ENCODE results near the gene COX19.

Gene COX19

DNA sequence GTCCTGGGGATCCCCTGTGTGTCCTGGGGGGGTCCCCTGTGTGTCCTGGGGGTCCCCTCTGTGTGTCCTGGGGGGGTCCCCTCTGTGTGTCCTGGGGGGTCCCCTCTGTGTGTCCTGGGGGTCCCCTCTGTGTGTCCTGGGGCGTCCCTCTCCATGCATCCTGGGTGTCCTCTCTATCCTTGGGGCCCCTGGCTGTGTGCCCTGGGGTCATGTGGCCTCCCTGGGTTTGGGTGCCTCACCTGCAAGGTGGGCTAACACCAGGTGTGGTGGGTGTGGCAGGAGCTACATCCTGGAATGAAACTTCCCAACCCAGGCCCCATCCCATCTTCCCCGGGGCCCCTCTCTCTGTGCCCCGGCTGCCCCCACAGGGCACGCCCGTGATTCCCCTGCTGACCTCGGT, 12.6 kb upstream of the COX19 start:
- Histone ChIP-seq H3K79me2 (ENCODE audit: insufficient read depth, low read length) (no peaks in the 10 kb centered on the region), H4K20me1 (ENCODE audit: insufficient read depth, low read length) (peaks cover 2% of the 10 kb centered on the region; the same call in 1 of the 2 replicates), H3K4me1 (ENCODE audit: insufficient read depth, low read length) (peaks cover 2% of the 10 kb centered on the region), H2AFZ (ENCODE audit: low read depth, low read length) (no peak overlapping the region), H3K27me3 (ENCODE audit: insufficient read depth, low read length, poor library complexity) (no peaks in the 10 kb centered on the region), H3K36me3 (ENCODE audit: insufficient read depth, low read length) (no peaks in the 10 kb centered on the region), H3K9ac (ENCODE audit: low read depth, low read length) (no peak overlapping the region), H3K4me3 (ENCODE audit: low read depth in 1 of 2, low read length in 2 of 2) (no peak overlapping the region), H3K9me3 (ENCODE audit: insufficient read depth, low read length, severe bottlenecking) (no peaks in the 10 kb centered on the region), H3K4me2 (ENCODE audit: insufficient read depth, low read length) (no peak overlapping the region), H3K27ac (ENCODE audit: low read length) (no peak overlapping the region)
- TF ChIP-seq, protein P1, sequence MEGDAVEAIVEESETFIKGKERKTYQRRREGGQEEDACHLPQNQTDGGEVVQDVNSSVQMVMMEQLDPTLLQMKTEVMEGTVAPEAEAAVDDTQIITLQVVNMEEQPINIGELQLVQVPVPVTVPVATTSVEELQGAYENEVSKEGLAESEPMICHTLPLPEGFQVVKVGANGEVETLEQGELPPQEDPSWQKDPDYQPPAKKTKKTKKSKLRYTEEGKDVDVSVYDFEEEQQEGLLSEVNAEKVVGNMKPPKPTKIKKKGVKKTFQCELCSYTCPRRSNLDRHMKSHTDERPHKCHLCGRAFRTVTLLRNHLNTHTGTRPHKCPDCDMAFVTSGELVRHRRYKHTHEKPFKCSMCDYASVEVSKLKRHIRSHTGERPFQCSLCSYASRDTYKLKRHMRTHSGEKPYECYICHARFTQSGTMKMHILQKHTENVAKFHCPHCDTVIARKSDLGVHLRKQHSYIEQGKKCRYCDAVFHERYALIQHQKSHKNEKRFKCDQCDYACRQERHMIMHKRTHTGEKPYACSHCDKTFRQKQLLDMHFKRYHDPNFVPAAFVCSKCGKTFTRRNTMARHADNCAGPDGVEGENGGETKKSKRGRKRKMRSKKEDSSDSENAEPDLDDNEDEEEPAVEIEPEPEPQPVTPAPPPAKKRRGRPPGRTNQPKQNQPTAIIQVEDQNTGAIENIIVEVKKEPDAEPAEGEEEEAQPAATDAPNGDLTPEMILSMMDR (IDR thresholded peaks at IDR 0.05; ENCODE audit: borderline replicate concordance, extremely low read depth, low read length, poor library complexity, severe bottlenecking) = no peak
- no peak for TF ChIP-seq EZH2 (IDR thresholded peaks at IDR 0.05; ENCODE audit: borderline replicate concordance, low read depth, low read length, severe bottlenecking)
- ATAC-seq (ENCODE audit: insufficient read depth, low read depth) (no peak), DNase-seq (no peak)

DNA sequence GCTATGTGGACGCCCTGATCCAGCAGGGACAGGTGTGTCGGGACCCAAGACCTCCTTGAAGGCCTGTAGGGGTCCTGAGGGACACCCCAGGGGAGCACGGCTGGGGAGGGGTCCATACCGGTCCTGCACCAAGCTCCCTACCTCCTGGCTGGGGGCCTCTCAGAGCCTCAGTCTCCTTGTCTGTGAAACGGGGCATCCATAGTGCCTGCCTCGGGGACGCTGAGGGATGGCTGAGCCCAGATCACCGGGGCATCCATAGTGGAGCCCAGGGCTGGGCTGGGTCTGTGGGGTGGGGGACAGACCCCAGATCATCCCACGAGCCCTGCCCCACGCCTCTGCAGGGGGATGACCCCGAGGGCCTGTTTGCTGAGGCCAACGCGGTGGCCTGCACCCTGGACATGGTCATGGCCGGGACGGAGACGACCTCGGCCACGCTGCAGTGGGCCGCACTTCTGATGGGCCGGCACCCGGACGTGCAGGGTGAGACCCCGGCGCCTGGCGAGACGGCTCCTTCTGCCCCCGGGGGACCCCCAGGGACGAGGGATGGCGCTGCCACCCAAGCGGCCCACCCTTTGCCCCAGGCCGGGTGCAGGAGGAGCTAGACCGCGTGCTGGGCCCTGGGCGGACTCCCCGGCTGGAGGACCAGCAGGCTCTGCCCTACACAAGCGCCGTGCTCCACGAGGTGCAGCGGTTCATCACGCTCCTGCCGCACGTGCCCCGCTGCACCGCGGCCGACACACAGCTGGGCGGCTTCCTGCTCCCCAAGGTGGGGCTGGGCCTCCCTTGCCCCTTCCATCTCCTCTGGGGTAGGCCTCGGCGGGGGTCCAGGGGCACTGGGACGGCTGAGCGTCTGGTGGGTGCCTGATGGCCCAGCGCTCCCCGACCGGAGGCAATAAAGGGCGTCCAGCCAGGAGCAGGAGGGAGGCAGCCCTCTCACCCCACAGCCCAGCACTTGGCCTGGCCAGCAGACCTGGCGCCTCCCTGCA, 11.7 kb upstream of the COX19 start:
- H3K4me1 ChIP-seq (ENCODE audit: insufficient read depth, low read length) = no peaks in the 10 kb centered on the region
- no peak overlapping the region for H3K4me3 ChIP-seq (ENCODE audit: low read depth in 1 of 2, low read length in 2 of 2)
- no peaks in the 10 kb centered on the region for H3K36me3 ChIP-seq (ENCODE audit: insufficient read depth, low read length)
- peaks cover 2% of the 10 kb centered on the region; the same call in 1 of the 2 replicates for H4K20me1 ChIP-seq (ENCODE audit: insufficient read depth, low read length)
- no peaks in the 10 kb centered on the region for H3K27me3 ChIP-seq (ENCODE audit: insufficient read depth, low read length, poor library complexity)
- H3K4me2 ChIP-seq (ENCODE audit: insufficient read depth, low read length) = no peak overlapping the region
- no peaks in the 10 kb centered on the region for H3K9me3 ChIP-seq (ENCODE audit: insufficient read depth, low read length, severe bottlenecking)
- H3K27ac ChIP-seq (ENCODE audit: low read length) = no peak overlapping the region
- no peaks in the 10 kb centered on the region for H3K79me2 ChIP-seq (ENCODE audit: insufficient read depth, low read length)
- DNase-seq (no peak), ATAC-seq (ENCODE audit: insufficient read depth, low read depth) (no peak; the same call in 2 of the 3 replicates)
- H3K9ac ChIP-seq (ENCODE audit: low read depth, low read length) = no peak overlapping the region
- TF ChIP-seq, protein P1 (IDR thresholded peaks at IDR 0.05; ENCODE audit: borderline replicate concordance, extremely low read depth, low read length, poor library complexity, severe bottlenecking) = no peak
- TF ChIP-seq EZH2 (IDR thresholded peaks at IDR 0.05; ENCODE audit: borderline replicate concordance, low read depth, low read length, severe bottlenecking) = no peak
- H2AFZ ChIP-seq (ENCODE audit: low read depth, low read length) = no peak overlapping the region

DNA sequence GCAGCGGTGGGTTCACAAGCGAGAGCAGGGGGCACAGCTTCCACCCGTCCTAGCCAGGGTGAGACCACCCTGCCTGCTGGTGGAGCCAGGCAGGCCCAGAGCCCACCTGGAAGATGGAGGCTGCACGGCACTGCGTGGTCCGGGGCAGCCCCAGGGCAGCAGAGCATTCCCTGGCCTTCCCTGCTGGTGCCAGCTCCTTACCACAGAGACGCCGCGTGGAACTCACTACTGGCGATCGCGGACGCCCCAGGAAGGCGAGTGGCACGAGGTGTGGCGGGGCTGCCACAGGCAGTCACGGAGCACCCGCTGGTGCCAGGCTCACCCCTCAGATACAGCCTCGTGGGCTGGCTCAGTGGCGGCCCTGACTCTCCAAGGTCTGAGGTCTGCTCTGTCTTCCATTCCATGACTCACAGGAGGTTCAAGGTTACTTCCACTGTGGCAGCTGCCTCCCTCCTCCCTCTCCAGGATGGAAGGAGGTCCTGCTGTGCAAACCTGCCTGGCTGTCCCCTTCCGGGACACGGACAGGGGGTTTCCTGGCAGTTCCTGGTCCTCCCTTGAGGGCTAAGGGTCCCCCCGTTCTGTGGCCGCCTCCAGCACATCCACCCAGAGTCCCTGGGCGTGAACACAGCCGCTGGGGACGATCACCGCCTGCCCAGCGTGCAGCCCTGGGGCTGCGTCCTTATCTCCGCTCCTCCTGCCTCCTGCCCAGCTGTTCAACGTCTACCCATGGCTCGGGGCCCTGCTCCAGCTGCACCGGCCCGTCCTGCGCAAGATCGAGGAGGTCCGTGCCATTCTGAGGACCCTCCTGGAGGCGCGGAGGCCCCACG, 10.8 kb upstream of the COX19 start:
- H3K27me3 ChIP-seq (ENCODE audit: insufficient read depth, low read length, poor library complexity) = no peaks in the 10 kb centered on the region

More for the DNA sequence above, 10.8 kb upstream of the COX19 start:
- Histone ChIP-seq H3K9ac (ENCODE audit: low read depth, low read length) (no peak overlapping the region), H3K4me1 (ENCODE audit: insufficient read depth, low read length) (no peaks in the 10 kb centered on the region), H4K20me1 (ENCODE audit: insufficient read depth, low read length) (peaks cover 2% of the 10 kb centered on the region; the same call in 1 of the 2 replicates), H2AFZ (ENCODE audit: low read depth, low read length) (no peak overlapping the region), H3K79me2 (ENCODE audit: insufficient read depth, low read length) (no peaks in the 10 kb centered on the region), H3K4me3 (ENCODE audit: low read depth in 1 of 2, low read length in 2 of 2) (no peak overlapping the region), H3K27ac (ENCODE audit: low read length) (no peak overlapping the region), H3K36me3 (ENCODE audit: insufficient read depth, low read length) (no peaks in the 10 kb centered on the region), H3K9me3 (ENCODE audit: insufficient read depth, low read length, severe bottlenecking) (no peaks in the 10 kb centered on the region), H3K4me2 (ENCODE audit: insufficient read depth, low read length) (no peak overlapping the region)
- ATAC-seq (ENCODE audit: insufficient read depth, low read depth) (no peak), DNase-seq (no peak)
- no peak for TF ChIP-seq EZH2 (IDR thresholded peaks at IDR 0.05; ENCODE audit: borderline replicate concordance, low read depth, low read length, severe bottlenecking)
- TF ChIP-seq, protein P1 (IDR thresholded peaks at IDR 0.05; ENCODE audit: borderline replicate concordance, extremely low read depth, low read length, poor library complexity, severe bottlenecking) = no peak
